ENCODE results near the gene ABLIM2.

DNA sequence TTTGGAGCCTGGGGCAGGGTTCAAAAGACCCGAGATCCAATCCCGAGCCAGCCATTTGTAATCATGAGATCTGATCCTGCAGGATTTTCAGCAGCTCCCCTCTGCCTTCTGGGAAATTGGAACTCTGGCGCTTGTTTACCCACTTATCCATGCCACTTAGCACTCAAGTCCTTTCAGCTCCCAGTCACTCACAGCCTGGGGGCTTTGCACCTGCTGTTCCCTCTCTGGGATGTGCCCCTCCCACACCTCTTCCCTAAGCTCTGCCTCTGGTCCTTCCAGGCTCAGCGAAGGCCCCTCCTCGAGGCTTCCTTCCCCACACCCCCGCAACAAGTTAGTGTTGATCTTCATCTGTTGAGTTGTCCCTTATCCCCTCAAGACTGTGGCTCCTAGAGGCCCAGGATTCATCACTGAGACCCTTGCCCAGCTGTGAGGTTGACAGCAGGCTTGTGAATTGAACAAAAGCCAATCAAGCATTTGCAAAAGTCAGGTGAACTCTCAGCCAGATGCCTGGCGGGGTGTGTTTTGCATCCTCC lies 119.8 kb downstream of the ABLIM2 start:
- TF ChIP-seq, protein P1, sequence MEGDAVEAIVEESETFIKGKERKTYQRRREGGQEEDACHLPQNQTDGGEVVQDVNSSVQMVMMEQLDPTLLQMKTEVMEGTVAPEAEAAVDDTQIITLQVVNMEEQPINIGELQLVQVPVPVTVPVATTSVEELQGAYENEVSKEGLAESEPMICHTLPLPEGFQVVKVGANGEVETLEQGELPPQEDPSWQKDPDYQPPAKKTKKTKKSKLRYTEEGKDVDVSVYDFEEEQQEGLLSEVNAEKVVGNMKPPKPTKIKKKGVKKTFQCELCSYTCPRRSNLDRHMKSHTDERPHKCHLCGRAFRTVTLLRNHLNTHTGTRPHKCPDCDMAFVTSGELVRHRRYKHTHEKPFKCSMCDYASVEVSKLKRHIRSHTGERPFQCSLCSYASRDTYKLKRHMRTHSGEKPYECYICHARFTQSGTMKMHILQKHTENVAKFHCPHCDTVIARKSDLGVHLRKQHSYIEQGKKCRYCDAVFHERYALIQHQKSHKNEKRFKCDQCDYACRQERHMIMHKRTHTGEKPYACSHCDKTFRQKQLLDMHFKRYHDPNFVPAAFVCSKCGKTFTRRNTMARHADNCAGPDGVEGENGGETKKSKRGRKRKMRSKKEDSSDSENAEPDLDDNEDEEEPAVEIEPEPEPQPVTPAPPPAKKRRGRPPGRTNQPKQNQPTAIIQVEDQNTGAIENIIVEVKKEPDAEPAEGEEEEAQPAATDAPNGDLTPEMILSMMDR (conservative IDR thresholded peaks at IDR 0.05) = no peak
- TF ChIP-seq ZFX (IDR thresholded peaks at IDR 0.05) = no peak

Measured in C4-2B (cell line).